NCI-H2107 treated with DMSO at 0.1 percent for 48 hours (cell line): ENCODE measurements around the gene RPL10.
"Not testable (repeated sequence)": the region's sequence is repeated elsewhere in the genome, so short reads cannot be mapped to it uniquely, and the experiment has no call there.

Source experiments
- DNase-seq: peaks from one replicate; lab custom pipeline; 2025; ENCODE audit not compliant: unreplicated experiment; lab: John Stamatoyannopoulos, UW

RPL10 gene

DNA sequence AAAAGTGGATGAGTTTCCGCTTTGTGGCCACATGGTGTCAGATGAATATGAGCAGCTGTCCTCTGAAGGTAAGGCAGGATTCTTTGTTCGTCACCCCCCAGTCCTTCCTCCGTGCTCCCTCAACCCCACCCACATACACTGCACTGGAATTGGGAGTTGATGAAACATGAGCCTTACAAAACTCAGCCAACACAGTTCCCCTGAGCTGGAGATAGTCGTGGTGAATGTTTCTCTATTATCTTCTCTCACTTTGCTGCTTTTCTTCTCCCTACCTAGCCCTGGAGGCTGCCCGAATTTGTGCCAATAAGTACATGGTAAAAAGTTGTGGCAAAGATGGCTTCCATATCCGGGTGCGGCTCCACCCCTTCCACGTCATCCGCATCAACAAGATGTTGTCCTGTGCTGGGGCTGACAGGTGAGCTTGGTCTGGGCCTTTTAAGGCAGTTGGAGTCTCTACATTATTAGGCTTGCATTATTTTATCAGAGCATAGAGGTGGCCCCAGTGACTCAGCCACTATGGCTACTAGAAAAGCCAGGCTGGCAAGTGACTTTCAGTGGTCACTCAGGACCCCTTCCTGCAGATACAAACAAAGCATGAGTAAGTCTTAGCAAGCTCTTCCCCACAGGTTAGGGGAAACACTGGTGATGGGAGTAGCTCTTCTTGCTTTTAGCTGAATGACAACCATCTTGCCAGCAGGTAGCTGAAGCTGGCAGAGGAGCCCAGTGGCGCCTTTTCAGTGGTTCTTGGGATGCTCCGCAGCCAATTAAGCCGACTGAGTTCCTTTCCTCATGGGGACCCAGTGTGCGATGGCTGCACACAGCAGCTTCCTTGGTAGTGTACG lies 1.6 kb downstream of the RPL10 start:
- DNase-seq: no peak

DNA sequence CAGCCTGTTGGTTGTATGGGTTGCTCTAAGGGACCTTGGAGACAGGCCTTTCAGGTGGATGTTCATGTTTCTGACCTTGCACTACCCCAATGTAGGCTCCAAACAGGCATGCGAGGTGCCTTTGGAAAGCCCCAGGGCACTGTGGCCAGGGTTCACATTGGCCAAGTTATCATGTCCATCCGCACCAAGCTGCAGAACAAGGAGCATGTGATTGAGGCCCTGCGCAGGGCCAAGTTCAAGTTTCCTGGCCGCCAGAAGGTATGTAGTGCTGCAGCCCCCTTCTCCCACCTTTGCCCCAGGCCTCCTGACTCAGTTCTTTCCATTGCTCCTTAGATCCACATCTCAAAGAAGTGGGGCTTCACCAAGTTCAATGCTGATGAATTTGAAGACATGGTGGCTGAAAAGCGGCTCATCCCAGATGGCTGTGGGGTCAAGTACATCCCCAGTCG lies 2.2 kb downstream of the RPL10 start:
- DNase-seq: not testable (repeated sequence)

- DNase-seq: no peak
Observed at GRCh38 chrX:154401045-154401799, 3.0 kb downstream of the RPL10 start.

- DNase-seq: no peak
Observed at GRCh38 chrX:154401918-154402621, 3.9 kb downstream of the RPL10 start.

- no peak for DNase-seq
Observed at GRCh38 chrX:154402622-154403127, 4.5 kb downstream of the RPL10 start.

DNA sequence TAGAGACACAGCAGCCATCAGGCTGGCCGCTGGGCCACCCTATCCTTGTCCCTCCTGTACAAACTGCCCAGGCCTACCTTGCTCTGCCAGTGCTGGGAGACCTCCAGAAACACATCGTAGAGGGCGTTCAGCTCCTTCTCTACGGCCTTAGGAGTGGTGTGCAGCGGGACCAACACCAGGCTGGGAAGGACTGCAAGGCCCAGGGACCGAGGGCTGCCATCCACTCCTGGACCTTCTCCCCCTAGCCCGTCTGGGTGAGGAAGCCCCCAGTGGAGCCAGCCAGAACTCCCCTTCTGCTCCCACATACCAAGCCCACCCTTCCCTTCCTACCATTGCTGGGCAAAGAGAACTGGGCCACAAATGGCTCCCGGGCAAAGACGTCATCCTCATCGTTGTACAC lies 5.0 kb downstream of the RPL10 start:
- DNase-seq: no peak

GRCh38 chrX:154403858-154404257 lies 5.7 kb downstream of the RPL10 start:
- no peak for DNase-seq

GRCh38 chrX:154404625-154405192 lies 6.5 kb downstream of the RPL10 start:
- DNase-seq: no peak

DNA sequence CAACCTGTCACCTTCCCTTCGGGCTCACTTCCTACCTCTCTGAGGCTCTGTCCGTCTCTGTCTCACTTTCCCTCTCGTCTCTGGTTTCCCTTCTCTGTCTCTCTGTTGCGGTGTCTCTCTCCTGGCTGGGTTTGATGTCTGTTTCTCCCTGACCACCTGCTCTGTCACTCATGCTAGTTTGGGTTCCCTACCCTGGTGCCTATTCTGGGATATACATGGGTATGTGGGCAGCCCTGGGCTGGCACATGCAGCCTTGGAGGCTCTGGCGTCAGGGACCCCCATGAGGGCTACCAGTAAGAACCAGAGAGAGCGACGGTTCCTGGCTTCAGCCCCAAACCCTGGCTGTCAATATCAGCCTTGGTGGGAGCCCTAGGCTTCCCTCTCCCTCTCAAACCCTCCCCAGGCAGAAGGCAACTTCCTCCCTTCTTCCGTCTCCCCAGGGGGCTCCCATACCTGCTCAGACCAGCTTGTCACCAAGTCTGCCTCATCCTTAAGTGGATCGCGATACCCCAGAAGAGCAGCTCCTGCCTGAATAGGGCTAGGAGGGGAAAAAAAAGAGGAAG lies 10.6 kb downstream of the RPL10 start:
- no peak for DNase-seq

GRCh38 chrX:154409222-154409871 lies 11.2 kb downstream of the RPL10 start, which contains the start of gene DNASE1L1:
DNASE1L1 (minus strand) TSS chrX:154409254; CDS start chrX:154405568, 3,686 bp downstream.
- no peak for DNase-seq

DNA sequence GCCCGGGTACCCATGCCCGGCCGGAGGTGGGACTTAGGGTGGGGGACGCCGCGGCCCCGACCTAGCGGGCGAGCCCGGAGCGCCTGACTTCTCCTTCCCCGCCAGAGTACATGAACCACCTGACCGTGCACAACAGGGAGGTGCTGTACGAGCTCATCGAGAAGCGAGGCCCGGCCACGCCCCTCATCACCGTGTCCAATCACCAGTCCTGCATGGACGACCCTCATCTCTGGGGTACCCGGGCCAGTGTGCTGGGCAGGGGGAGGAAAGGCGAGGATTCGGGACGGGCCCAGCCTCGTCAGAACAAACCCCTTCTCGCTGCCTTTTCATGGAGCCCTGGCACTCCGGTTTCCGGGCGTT lies 13.8 kb downstream of the RPL10 start:
- DNase-seq: no peak

- DNase-seq: no peak
Observed at GRCh38 chrX:154412468-154412867, 14.3 kb downstream of the RPL10 start.

- DNase-seq: no peak
Observed at GRCh38 chrX:154413142-154413541, 15.0 kb downstream of the RPL10 start.

DNA sequence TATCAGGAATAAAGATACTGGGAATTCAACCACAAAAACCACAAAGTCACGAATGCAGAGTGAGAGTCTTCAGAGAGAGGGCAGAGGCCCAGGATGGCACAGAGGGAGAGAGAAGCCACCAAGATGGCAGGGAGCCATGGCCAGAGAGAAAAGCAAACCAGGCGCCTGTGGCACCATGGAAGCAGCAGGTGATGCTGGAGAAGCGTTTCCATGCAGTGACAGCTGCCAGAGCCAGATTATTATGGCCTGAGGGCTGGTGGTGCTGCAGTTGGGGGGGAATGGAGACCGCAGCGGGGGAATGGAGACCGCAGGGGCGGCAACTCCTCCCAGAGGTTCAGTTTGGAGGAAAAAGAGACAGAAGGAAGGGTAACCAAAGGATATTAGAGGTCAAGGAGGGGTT lies 19.0 kb downstream of the RPL10 start:
- DNase-seq: peak; percentile 73

- DNase-seq: no peak
Observed at GRCh38 chrX:154419189-154419588, 21.0 kb downstream of the RPL10 start.

GRCh38 chrX:154419688-154420401 lies 21.7 kb downstream of the RPL10 start:
- no peak for DNase-seq

DNA sequence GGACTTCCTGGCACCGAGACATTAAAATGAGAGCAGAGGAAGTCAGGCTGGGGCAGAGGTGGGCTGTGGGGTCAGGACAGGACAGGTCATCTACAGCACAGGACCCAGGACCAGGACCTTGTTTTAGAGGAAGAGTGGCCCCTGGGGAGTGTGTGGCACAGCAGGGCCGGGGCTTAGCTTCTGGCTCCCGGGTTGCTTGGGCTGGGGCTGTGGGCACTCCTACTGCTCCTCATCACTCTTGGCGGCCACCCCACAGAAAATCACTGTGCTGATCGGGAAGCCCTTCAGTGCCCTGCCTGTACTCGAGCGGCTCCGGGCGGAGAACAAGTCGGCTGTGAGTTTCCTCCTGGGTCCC lies 22.2 kb downstream of the RPL10 start:
- no peak for DNase-seq

GRCh38 chrX:154426916-154427770 lies 29.0 kb downstream of the RPL10 start:
- no peak for DNase-seq
